Adipocyte (in vitro differentiated cells): ENCODE measurements around the gene DDT.
"Not testable (repeated sequence)": the region's sequence is repeated elsewhere in the genome, so short reads cannot be mapped to it uniquely, and the experiment has no call there.

Experiments
- DNase-seq: peaks from one replicate; pipeline ENCODE4 v3.0.0-alpha.2; 2015; ENCODE audit warnings: low read depth
- H3K27me3 ChIP-seq: replicated peaks from 2 replicates; pipeline ENCODE4 v1.7.0; 2013; ENCODE audit warnings: mild to moderate bottlenecking, low read length, moderate library complexity; ENCODE audit not compliant: control insufficient read depth, insufficient read depth
- H3K36me3 ChIP-seq: 2 replicates; pipeline ENCODE4 v1.7.0; 2013; ENCODE audit warnings: low read length, mild to moderate bottlenecking, moderate library complexity; ENCODE audit not compliant: control insufficient read depth, insufficient read depth, severe bottlenecking
- H3K4me1 ChIP-seq: 2 replicates; pipeline ENCODE4 v1.7.0; 2013; ENCODE audit warnings: mild to moderate bottlenecking, low read length, moderate library complexity; ENCODE audit not compliant: control insufficient read depth, insufficient read depth
- H3K4me3 ChIP-seq: 2 replicates; pipeline ENCODE4 v1.7.0; 2013; ENCODE audit warnings: mild to moderate bottlenecking, low read length, moderate library complexity
- H3K9ac ChIP-seq: 2 replicates; pipeline ENCODE4 v1.7.0; 2013; ENCODE audit warnings: mild to moderate bottlenecking, low read length, moderate library complexity
- H3K9me3 ChIP-seq: 2 replicates; pipeline ENCODE4 v1.7.0; 2013; ENCODE audit warnings: mild to moderate bottlenecking, low read length, moderate library complexity; ENCODE audit not compliant: control insufficient read depth

DDT gene

DNA sequence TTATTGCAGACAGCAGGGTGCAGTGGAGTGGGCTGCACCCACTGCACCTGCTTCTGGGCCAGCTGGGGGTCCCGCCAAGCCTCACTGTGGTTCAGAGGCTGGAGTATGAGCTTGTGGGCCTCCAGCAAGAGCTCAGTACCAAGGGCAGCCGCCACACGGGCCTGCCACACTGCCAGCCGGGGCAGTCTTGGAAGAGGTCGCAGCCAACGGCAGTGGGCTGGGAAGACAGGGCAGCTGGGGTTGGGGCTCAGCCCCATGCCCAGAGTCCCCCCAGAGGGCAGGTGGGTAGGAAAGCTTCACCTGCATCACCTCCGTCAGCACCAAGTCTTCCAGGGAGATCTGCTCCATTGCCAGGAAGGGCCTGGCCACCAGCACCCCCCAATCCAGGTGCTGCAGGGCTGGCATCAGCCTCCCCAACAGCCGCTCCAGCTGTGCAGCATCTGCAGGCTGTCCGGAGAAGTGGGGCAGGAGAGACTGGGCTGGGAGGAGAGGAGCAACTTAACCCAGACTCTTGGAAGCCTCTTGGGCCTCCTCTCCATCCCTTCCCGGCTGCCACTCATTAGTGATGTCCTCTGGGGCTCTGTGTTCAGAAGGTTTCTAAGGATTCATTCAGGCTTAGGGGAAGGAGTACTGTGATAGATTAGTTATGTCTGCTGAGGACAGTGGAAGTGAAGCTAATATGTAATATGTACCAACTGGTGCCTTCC lies 32.1 kb upstream of the DDT start:
- Histone ChIP-seq H3K9me3 (no peaks in the 10 kb centered on the region), H3K36me3 (no peaks in the 10 kb centered on the region), H3K9ac (no peak overlapping the region), H3K4me3 (no peak overlapping the region), H3K4me1 (peaks cover 4% of the 10 kb centered on the region), H3K27me3 (no peaks in the 10 kb centered on the region)
- DNase-seq, result no peak

DNA sequence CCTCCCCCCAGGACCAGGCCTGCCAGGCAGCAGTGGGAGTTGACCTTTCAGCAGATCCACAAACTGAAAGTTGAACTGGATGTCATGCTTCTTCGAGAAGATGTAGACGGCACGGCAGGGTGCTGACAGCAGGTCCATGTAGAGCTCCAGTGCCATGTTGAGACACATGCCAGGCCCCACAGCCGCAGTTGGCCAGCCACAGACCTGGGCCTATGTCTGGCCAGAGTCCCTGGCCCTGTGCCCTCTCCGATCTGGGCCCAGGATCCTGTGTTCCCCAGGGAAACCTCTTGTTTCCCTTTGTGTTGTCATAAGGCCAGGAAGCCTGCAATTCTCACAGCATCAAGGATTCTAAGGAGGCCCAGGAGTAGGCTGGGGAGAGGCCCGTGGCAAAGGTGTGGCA lies 31.0 kb upstream of the DDT start, which contains the start of gene GSTT4:
Gene GSTT4, minus strand, starts transcription at position 253 of the 400 bp plus-strand sequence. Its CDS starts 97 bp downstream, at position 156.
- DNase-seq, result no peak
- H3K36me3 ChIP-seq, result no peaks in the 10 kb centered on the region

DNA sequence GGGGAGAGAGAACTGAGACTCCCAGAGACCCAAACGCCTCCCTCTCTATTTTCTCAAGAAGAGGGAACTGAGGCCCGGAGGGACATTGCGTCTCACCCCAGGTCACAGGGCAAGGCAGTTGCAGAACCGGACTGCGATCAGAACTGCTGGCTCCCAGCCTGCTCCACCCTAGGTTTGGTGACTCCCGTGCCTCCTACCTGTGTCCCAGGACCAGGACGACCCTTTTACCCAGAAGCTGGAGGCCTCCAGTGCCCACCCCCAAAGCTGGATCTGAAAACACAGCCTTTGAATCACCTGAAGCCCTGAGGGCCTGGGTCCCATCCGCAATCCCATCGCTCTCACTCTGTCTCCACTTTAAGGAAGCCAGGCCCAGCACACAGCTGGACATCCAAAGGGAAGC lies 29.6 kb upstream of the DDT start:
- Histone ChIP-seq H3K9me3 (no peaks in the 10 kb centered on the region), H3K4me3 (no peak overlapping the region), H3K4me1 (peaks cover 4% of the 10 kb centered on the region), H3K27me3 (no peaks in the 10 kb centered on the region), H3K36me3 (no peaks in the 10 kb centered on the region), H3K9ac (no peak overlapping the region)
- DNase-seq, result no peak

More for the DNA sequence above, 31.0 kb upstream of the DDT start, which contains the start of gene GSTT4:
- Histone ChIP-seq H3K4me1 (peaks cover 4% of the 10 kb centered on the region), H3K27me3 (no peaks in the 10 kb centered on the region), H3K4me3 (no peak within 1 kb of the TSS), H3K9me3 (no peaks in the 10 kb centered on the region), H3K9ac (no peak within 1 kb of the TSS)

DNA sequence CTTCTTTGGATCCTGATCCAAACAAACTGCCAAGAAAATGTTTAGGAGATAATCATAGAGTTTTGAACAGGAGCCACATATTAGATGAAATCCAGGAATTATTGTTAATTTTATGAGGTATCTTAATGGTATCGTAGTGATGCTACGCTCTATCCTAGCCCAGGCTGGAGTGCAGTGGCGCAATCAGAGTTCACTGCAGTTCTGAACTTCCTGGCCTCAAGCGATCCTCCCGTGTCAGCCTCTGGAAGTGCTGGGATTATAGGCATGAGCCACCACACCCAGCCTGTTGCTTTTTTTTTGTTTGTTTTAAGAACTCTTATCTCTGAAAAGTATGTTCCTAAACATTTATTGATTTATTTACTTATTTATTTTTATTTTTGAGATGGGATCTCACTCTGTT lies 28.6 kb upstream of the DDT start:
- no peaks in the 10 kb centered on the region for H3K36me3 ChIP-seq
- no peaks in the 10 kb centered on the region for H3K9me3 ChIP-seq
- H3K9ac ChIP-seq, result no peak overlapping the region
- H3K4me1 ChIP-seq, result peaks cover 4% of the 10 kb centered on the region
- no peaks in the 10 kb centered on the region for H3K27me3 ChIP-seq
- H3K4me3 ChIP-seq, result no peak overlapping the region
- no peak for DNase-seq

DNA sequence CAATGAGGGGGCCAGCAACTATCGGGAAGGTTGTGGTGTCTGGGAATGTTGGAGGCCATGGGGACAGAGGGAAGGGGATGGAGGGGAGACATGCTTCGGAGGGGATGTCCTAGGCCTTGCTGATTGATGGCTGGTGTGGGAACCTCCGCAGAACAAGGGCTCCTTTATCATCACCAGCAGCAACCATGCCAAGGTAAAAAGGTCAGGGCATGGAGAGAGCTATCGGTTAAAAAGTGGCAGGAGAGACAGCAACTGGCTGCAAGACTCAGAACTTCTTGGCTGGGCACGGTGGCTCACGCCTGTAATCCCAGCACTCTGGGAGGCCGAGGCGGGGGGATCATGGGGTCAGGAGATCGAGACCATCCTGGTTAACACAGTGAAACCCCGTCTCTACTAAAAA lies 28.0 kb upstream of the DDT start:
- no peaks in the 10 kb centered on the region for H3K27me3 ChIP-seq
- H3K9ac ChIP-seq, result no peak overlapping the region
- no peaks in the 10 kb centered on the region for H3K9me3 ChIP-seq
- no peaks in the 10 kb centered on the region for H3K36me3 ChIP-seq
- DNase-seq, result no peak
- peaks cover 4% of the 10 kb centered on the region for H3K4me1 ChIP-seq
- H3K4me3 ChIP-seq, result no peak overlapping the region

DNA sequence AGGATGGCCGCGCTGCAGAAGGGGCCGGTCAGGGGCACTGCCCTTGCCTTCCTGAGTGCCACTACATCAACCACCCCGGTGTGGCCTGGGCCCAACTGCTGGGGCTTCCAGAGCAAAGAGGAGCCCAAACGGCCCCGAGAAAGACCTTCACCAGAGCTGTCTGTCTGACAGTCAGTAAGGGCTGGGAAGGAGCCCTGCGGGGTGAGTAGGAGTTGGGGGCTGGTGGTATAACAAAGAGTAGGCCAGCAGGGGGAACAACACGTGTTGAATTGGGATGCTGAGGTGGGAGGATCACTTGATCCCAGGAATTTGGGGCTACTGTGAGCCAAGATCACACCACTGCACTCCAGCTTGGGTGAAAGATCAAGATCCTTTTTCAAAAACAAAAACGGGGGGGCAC lies 27.1 kb upstream of the DDT start:
- H3K9ac ChIP-seq, result no peak overlapping the region
- no peaks in the 10 kb centered on the region for H3K27me3 ChIP-seq
- no peaks in the 10 kb centered on the region for H3K36me3 ChIP-seq
- no peak overlapping the region for H3K4me3 ChIP-seq
- H3K9me3 ChIP-seq, result no peaks in the 10 kb centered on the region
- no peak for DNase-seq
- H3K4me1 ChIP-seq, result peaks cover 4% of the 10 kb centered on the region

DNA sequence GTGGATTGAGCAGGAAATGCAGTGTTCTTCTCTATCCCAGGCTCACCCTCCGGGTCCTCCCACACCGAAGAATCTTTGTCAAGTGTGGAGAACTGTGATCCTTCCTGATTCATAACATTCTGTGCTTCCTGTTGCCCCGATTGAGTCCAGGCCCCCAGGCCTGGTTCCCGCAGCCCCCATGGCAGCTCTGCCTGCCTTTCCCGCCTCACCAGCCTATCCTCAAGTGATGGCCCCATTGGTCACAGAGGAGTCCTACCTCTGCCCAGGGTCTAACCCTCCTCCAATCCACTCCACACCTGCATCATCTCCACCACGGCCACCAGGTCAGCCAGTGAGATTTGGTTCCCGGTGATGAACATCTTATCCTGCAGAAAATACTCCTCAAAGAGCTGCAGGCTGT lies 25.5 kb upstream of the DDT start:
- H3K36me3 ChIP-seq, H3K9ac ChIP-seq, DNase-seq: not testable (repeated sequence)

DNA sequence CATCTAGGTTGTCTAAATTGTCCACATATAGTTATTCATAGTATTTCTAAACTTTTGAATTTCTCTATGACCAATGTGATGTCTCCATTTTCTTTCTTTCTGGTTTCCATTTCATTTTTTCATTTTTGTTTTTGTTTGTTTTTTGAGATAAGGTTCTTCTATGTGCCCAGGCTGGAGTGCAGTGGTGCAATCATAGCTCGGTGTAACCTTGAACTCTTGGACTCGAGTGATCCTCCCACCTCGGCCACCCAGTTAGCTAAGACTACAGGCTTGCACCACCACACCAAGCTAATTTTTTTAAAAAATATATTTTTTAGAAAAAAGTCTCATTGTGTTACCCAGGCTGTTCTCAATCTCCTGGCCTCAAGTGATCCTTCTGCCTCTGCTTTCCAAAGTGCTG lies 22.9 kb upstream of the DDT start:
- Histone ChIP-seq H3K9ac (no peak overlapping the region), H3K9me3 (no peaks in the 10 kb centered on the region), H3K27me3 (no peaks in the 10 kb centered on the region), H3K4me1 (no peaks in the 10 kb centered on the region), H3K4me3 (no peak overlapping the region), H3K36me3 (no peaks in the 10 kb centered on the region)
- DNase-seq, result no peak

More for the DNA sequence above, 25.5 kb upstream of the DDT start:
- H3K27me3 ChIP-seq, H3K4me3 ChIP-seq, H3K4me1 ChIP-seq, H3K9me3 ChIP-seq: not testable (repeated sequence)

DNA sequence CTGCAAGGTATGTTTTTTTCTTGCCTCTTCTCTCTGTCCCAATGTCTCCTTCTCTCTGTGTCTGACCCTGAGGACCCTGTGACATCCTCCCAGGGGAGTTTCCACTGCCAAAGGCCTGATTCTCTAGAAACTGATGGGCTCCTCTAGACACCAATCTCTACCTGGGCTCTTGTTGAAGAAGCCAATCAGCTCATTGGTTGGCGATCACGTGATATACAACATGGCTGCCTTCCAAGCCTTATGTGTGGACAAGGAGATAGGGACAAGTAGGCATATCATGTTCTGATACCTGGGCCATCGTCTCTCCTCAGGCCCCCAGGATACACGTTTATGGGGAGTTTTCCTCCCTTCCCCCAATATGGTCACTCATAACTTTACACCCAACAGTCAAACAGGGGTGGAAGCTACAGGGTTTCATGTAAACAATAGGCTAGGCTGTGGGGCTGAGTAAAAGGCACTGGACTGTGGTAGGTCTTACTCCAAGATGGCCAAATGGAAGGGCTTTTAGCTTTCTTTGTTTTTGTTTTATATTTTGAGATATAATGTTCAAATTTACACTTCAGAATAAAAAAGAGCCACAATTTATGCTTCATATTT lies 19.4 kb upstream of the DDT start:
- H3K9ac ChIP-seq, H3K4me1 ChIP-seq, H3K4me3 ChIP-seq, H3K27me3 ChIP-seq, H3K36me3 ChIP-seq, H3K9me3 ChIP-seq, DNase-seq: not testable (repeated sequence)

DNA sequence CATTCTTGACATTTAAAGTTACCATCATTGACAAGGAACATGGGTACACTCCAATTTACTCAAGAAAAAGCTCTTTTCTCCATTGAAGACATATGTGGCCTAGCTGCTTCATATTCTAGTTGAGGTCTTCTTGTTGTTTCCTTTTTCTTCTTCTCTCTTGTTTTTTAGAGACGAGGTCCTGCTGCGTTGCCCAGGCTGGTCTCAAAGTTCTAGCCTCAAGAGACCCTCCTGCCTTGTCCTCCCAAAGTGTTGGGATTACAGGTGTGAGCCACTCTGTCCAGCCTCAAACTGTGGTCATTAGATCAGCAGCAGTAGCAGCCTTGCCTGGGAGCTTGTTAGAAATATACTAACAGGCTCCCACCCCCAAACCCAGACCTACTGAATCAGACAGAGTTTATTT lies 18.8 kb upstream of the DDT start:
- H3K4me1 ChIP-seq, DNase-seq, H3K9me3 ChIP-seq, H3K36me3 ChIP-seq, H3K4me3 ChIP-seq, H3K9ac ChIP-seq, H3K27me3 ChIP-seq: not testable (repeated sequence)

DNA sequence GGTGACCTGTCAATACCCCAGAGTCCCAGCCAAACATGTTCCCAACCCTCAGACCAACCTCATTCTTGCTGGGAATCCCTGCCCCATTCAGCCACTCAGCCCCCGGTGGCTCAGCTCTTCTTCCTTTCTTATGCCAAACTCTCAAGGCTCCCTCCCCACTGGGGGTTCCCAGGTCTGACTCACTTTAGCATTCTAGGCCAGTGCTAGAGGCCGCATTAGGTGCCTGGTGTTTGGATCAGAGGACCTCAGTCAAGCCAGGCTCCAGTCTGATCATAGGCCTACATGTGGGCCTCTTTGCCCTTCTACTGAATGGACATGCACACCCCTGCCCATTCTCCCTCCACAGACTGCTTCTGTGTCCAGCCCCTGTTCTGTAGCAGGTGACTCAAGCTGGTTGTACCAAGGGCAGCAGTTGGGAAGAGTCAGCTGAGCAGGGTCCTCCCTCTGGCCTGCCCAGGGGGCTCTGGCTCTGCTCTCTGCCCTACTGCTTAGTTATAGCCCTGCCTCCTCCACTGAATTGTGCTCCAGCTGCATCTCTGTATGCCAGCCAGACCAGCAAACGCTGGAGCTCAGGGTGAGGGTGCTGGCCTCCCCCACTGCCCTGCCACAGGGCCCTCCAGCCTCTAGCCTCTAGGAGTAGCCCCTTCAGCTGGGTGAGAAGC lies 15.5 kb upstream of the DDT start:
- not testable (repeated sequence) for H3K27me3 ChIP-seq, H3K9me3 ChIP-seq, H3K4me1 ChIP-seq, DNase-seq, H3K9ac ChIP-seq, H3K36me3 ChIP-seq, H3K4me3 ChIP-seq
